ENCODE data around the gene RGS7BP.

The RGS7BP gene

DNA sequence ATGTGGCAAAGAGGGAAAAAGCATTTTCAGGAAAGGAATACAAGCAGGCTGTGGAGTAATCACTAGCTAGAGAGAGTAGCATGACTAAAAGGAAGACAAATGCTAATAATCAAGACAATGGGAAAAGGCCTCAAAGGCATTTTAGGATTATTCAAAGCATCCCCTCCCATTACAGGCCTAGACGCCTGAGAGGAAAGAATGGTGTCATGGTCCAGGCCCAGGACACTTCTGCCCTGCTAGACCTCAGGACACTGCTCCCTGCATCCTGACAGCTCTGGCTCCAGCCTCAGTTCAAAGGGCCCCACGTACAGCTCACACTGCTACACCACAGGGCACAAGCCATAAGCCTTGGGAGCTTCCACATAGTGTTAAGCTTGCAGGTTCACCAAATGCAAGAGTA, 143.7 kb downstream of the RGS7BP start:
- Histone ChIP-seq H3K4me1 (ENCODE audit: control insufficient read depth in 2 of 2, insufficient read depth in 2 of 2, low read length in 2 of 2) (no peaks in the 10 kb centered on the region), H3K4me3 (ENCODE audit: low read length in 2 of 2) (no peak overlapping the region), H3K9me3 (ENCODE audit: control insufficient read depth in 2 of 2, low read length in 2 of 2) (no peaks in the 10 kb centered on the region), H3K36me3 (ENCODE audit: control insufficient read depth in 2 of 2, insufficient read depth in 2 of 2, low read length in 2 of 2) (no peaks in the 10 kb centered on the region), H3K9ac (ENCODE audit: low read depth in 1 of 2, low read length in 2 of 2) (no peak overlapping the region), H3K27ac (ENCODE audit: low read depth in 2 of 2, low read length in 2 of 2) (no peak overlapping the region), H3K27me3 (ENCODE audit: control insufficient read depth in 2 of 2, insufficient read depth in 2 of 2, low read length in 2 of 2) (no peaks in the 10 kb centered on the region)

DNA sequence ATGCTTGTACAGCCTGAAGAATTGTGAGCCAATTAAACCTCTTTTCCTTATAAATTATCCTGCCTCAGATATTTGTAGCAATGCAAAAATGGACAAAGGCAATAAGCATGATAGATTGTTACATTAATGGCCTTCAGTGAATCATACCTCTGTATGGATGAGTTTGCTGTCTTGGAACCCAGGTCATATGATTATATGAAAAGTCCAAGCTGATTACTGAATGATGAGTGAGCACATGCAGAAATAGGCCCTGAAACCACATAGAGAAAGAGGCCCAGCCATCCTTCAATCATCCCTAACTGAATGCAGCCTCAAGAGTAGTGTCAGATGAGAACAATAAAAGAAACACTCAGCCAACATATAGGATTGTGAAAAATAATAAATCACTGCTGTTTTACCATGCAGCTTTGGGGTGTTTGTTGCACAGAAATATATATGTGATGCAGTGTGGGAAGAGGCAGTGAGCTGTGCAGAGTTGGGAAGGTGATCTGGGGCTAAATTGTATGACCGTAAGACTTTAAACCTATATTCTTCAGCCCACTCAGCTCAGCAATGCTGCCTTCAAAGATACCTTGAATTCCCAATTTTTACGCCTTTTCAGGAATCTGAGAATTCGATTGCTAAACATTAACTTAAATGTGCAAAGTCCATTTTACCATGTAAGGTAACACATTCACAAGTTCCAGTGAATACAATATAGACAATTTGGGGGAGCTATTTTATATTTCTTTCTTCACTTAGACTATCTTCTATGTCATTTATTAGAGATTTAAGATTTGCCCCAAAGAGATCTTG, 148.1 kb downstream of the RGS7BP start:
- Histone ChIP-seq H3K27ac (ENCODE audit: low read depth in 2 of 2, low read length in 2 of 2) (no peak overlapping the region), H3K9me3 (ENCODE audit: control insufficient read depth in 2 of 2, low read length in 2 of 2) (no peaks in the 10 kb centered on the region), H3K9ac (ENCODE audit: low read depth in 1 of 2, low read length in 2 of 2) (no peak overlapping the region), H3K36me3 (ENCODE audit: control insufficient read depth in 2 of 2, insufficient read depth in 2 of 2, low read length in 2 of 2) (no peaks in the 10 kb centered on the region), H3K4me1 (ENCODE audit: control insufficient read depth in 2 of 2, insufficient read depth in 2 of 2, low read length in 2 of 2) (no peaks in the 10 kb centered on the region), H3K27me3 (ENCODE audit: control insufficient read depth in 2 of 2, insufficient read depth in 2 of 2, low read length in 2 of 2) (no peaks in the 10 kb centered on the region), H3K4me3 (ENCODE audit: low read length in 2 of 2) (no peak overlapping the region)

DNA sequence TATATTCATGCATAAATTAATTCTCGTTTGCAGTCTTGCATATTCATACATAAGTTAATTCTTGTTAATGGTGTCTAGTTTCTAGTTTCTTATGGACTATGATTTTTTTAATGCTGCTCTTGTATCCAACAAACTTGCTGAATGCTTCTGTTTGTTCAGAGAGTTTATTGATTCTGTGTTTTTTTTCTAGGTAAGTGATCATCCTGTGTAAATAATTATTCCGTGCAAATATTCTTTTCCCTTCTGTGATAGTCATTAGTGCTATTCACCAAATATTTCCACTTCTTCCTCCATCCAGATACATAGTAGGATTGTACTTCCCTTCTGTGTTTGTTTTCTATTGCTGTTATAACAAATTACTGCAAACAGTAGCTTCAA, 148.7 kb downstream of the RGS7BP start:
- Histone ChIP-seq H3K4me3 (ENCODE audit: low read length in 2 of 2) (no peak overlapping the region), H3K27me3 (ENCODE audit: control insufficient read depth in 2 of 2, insufficient read depth in 2 of 2, low read length in 2 of 2) (no peaks in the 10 kb centered on the region), H3K4me1 (ENCODE audit: control insufficient read depth in 2 of 2, insufficient read depth in 2 of 2, low read length in 2 of 2) (no peaks in the 10 kb centered on the region), H3K27ac (ENCODE audit: low read depth in 2 of 2, low read length in 2 of 2) (no peak overlapping the region), H3K9ac (ENCODE audit: low read depth in 1 of 2, low read length in 2 of 2) (no peak overlapping the region), H3K36me3 (ENCODE audit: control insufficient read depth in 2 of 2, insufficient read depth in 2 of 2, low read length in 2 of 2) (no peaks in the 10 kb centered on the region), H3K9me3 (ENCODE audit: control insufficient read depth in 2 of 2, low read length in 2 of 2) (no peaks in the 10 kb centered on the region)

DNA sequence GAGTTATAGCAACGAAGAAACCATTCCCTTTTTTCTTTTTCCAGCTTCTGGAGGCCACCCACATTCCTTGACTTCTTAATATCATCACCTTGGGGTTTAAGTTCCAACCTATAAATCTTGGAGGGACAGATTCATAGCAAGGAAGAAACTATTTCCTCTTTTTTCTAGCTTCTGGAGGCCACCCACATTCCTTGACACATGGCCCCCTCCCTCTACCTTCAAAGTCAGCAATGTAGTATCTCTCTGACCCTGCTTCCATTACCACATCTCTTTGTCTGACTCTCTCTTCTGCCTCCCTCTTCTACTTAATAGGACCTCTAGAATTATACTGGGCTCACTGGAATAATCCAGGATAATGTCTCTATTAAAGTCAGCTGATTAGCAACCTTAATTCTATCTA, 149.8 kb downstream of the RGS7BP start:
- no peak overlapping the region for H3K4me3 ChIP-seq (ENCODE audit: low read length in 2 of 2)
- H3K9me3 ChIP-seq (ENCODE audit: control insufficient read depth in 2 of 2, low read length in 2 of 2) = no peaks in the 10 kb centered on the region
- no peaks in the 10 kb centered on the region for H3K36me3 ChIP-seq (ENCODE audit: control insufficient read depth in 2 of 2, insufficient read depth in 2 of 2, low read length in 2 of 2)
- no peaks in the 10 kb centered on the region for H3K4me1 ChIP-seq (ENCODE audit: control insufficient read depth in 2 of 2, insufficient read depth in 2 of 2, low read length in 2 of 2)
- H3K27me3 ChIP-seq (ENCODE audit: control insufficient read depth in 2 of 2, insufficient read depth in 2 of 2, low read length in 2 of 2) = peaks cover 0 to 1% of the 10 kb centered on the region in 2 donors
- H3K9ac ChIP-seq (ENCODE audit: low read depth in 1 of 2, low read length in 2 of 2) = no peak overlapping the region
- H3K27ac ChIP-seq (ENCODE audit: low read depth in 2 of 2, low read length in 2 of 2) = no peak overlapping the region

DNA sequence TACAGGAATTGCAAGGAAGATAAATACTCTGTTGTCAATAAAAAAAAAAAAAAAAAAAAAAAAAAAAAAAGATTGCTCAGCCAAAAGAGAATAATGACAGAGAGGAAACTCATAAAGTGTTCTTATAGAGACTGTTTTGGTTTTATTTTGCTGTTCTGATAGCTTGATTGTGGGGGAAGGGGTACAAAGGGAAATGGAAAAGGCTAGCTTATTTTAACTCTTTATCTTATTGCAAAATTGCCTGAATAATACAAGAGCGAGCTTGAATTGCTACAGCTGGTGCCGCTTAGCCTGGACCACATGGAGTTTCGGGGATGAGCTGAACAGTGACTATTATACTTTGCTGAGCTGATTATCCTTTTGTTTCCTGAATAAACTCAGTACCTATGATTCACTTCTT, 153.5 kb downstream of the RGS7BP start:
- no peak overlapping the region for H3K9ac ChIP-seq (ENCODE audit: low read depth in 1 of 2, low read length in 2 of 2)
- H3K36me3 ChIP-seq (ENCODE audit: control insufficient read depth in 2 of 2, insufficient read depth in 2 of 2, low read length in 2 of 2) = no peaks in the 10 kb centered on the region
- no peaks in the 10 kb centered on the region for H3K4me1 ChIP-seq (ENCODE audit: control insufficient read depth in 2 of 2, insufficient read depth in 2 of 2, low read length in 2 of 2)
- no peaks in the 10 kb centered on the region for H3K9me3 ChIP-seq (ENCODE audit: control insufficient read depth in 2 of 2, low read length in 2 of 2)
- H3K4me3 ChIP-seq (ENCODE audit: low read length in 2 of 2) = no peak overlapping the region
- H3K27me3 ChIP-seq (ENCODE audit: control insufficient read depth in 2 of 2, insufficient read depth in 2 of 2, low read length in 2 of 2) = peaks cover 0 to 4% of the 10 kb centered on the region in 2 donors
- no peak overlapping the region for H3K27ac ChIP-seq (ENCODE audit: low read depth in 2 of 2, low read length in 2 of 2)
